SH-SY5Y (cell line): Measurements from ENCODE around the gene XK.

Source experiments
- GATA2 ChIP-seq: IDR thresholded peaks from 2 replicates; pipeline ENCODE4 v1.6.1; 2011; ENCODE audit warnings: mild to moderate bottlenecking, low read depth, low read length
- GATA3 ChIP-seq: IDR thresholded peaks from 2 replicates; pipeline ENCODE4 v1.6.1; 2011; ENCODE audit warnings: low read depth, mild to moderate bottlenecking, low read length, moderate library complexity

GRCh38 chrX:37711991-37712390 lies 26.4 kb downstream of the XK start:
- TF ChIP-seq GATA2 (no peak), GATA3 (no peak)
